Measurements from ENCODE around the gene S1PR4. TPM values are rescaled to one million over a fixed set of nuclear protein-coding genes. Genes with fewer than 3 reads are reported as not detected.

The S1PR4 gene
- total and polyA plus RNA-seq, 2 of the 8 experiments (the other 6 are each of a cell fraction or from before 2014, with no cell fraction given): not detected

DNA sequence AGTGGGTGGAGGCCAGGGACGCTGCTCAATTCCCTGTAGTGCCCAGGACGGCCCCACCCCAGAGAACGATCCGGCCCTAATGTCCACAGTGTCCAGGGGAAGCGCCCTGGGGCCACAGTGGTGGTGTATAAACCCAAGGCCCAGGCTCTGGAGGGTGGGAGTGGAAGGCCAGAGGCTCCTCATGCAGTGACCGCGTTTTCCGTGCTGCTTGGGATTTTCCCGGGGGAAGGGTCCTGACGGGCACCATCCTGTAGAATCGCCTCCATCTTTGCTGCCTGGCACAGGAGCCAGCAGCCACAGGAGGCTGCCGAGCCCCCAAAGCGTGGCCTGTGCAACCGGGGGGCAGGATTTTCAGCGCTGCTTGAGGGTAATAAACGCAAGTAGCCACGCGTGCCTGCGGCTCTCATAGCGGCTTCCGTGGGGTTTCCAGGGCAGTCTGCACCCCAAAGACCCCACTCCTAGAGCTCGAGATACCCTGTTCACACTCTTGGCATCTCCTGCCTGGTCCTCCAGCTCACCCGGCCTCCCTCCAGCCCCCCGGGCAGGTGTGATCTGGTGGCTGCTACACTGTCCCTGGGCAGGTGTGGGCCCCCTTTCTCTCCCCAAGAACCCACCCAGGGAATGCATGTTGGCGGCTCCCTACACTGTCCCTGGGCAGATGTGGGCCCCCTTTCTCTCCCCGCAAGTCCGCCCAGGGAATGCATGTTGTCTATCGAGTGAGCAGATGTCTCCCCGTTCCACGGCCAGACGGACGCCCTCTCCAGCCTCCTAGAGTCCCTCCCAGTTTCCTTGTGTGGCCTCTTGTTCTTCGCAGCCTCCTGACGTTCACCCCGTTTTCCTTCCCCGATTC, 9.3 kb downstream of the S1PR4 start:
- peaks cover 13 to 63% of the 10 kb centered on the region in 2 experiments for H3K79me2 ChIP-seq (ENCODE audit: control insufficient read depth in 1 of 2, insufficient read depth in 2 of 2, low read length in 2 of 2)
- no peak overlapping the region for H2AFZ ChIP-seq (ENCODE audit: low read length)
- no peak overlapping the region for H3K14ac ChIP-seq (ENCODE audit: insufficient read length)
- H3K23ac ChIP-seq (ENCODE audit: insufficient read length): no peak overlapping the region
- H3K4me2 ChIP-seq (ENCODE audit: insufficient read depth in 1 of 2, low read depth in 2 of 2, low read length in 2 of 2): no peak overlapping the region; a peak in 2 of 4 replicates
- no peak for DNase-seq (ENCODE audit: low read depth in 1 of 2, low spot score in 2 of 2)
- H3K79me1 ChIP-seq (ENCODE audit: low read depth, low read length): peaks cover 40% of the 10 kb centered on the region
- no peak overlapping the region; the same call in 1 of the 2 replicates for H3K27ac ChIP-seq (ENCODE audit: low read depth, low read length)
- H2BK12ac ChIP-seq (ENCODE audit: low read depth, low read length): no peak overlapping the region
- peak overlapping the region in 1 of 4 experiments; percentile 84; a peak in 1 of 8 replicates for H3K4me3 ChIP-seq (ENCODE audit: extremely low read depth in 1 of 4, insufficient read depth in 2 of 4, low read depth in 3 of 4, low read length in 4 of 4)
- peaks cover 0 to 3% (median 0%) of the 10 kb centered on the region in 4 experiments; a peak in 2 of 8 replicates for H3K36me3 ChIP-seq (ENCODE audit: control insufficient read depth in 2 of 4, insufficient read depth in 4 of 4, low read length in 3 of 4)
- H3K9me3 ChIP-seq (ENCODE audit: insufficient read depth in 2 of 2, low read depth in 1 of 2, low read length in 1 of 2): no peaks in the 10 kb centered on the region
- no peak overlapping the region for H3K56ac ChIP-seq (replicated peaks; ENCODE audit: insufficient read length, low read depth, low read length)
- peaks cover 8% of the 10 kb centered on the region; the same call in 1 of the 2 replicates for H3K23me2 ChIP-seq (ENCODE audit: low read depth, low read length)
- ChIA-PET POLR2A (ENCODE audit: partially characterized antibody) (interaction anchor here (0.6 to 1.7 kb wide), 2 partner anchors 15 to 1322 kb away, joined by 3 to 4 read pairs; no protein-coding TSS in a partner anchor), CTCF (ENCODE audit: partially characterized antibody) (interaction anchor here (0.9 to 1.7 kb wide), 2 partner anchors 24 to 78 kb away, joined by 3 to 5 read pairs; no protein-coding TSS in a partner anchor)
- H4K20me1 ChIP-seq (replicated peaks in 1 of 2; ENCODE audit: control insufficient read depth in 1 of 2, insufficient read depth in 2 of 2, low read length in 2 of 2): peaks cover 34 to 41% of the 10 kb centered on the region in 2 experiments
- TF ChIP-seq KDM1A (IDR thresholded peaks at IDR 0.05; ENCODE audit: borderline replicate concordance, low read length): no peak
- TF ChIP-seq CHD2 (IDR thresholded peaks at IDR 0.05; ENCODE audit: low read length): no peak
- TF ChIP-seq NANOG (IDR thresholded peaks at IDR 0.05; ENCODE audit: insufficient read depth, low read depth, low read length, poor library complexity, severe bottlenecking): no peak
- TF ChIP-seq POLR2A (IDR thresholded peaks at IDR 0.05; ENCODE audit: control extremely low read depth in 1 of 2, low read depth in 2 of 2, low read length in 2 of 2): no peak
- TF ChIP-seq HDAC2 (IDR thresholded peaks at IDR 0.05; ENCODE audit: borderline replicate concordance in 1 of 2, low read depth in 2 of 2, low read length in 2 of 2): no peak
- no peak for TF ChIP-seq CBX5 (IDR thresholded peaks at IDR 0.05; ENCODE audit: low read depth, low read length)
- no peak for TF ChIP-seq ZNF274 (IDR thresholded peaks at IDR 0.05; ENCODE audit: borderline replicate concordance, extremely low read depth, low read length)
- TF ChIP-seq RNF2 (IDR thresholded peaks at IDR 0.05; ENCODE audit: borderline replicate concordance, low read depth, low read length, missing control alignments, poor library complexity, severe bottlenecking): no peak
- TF ChIP-seq CHD1 (IDR thresholded peaks at IDR 0.05; ENCODE audit: low read depth, low read length): no peak
- no peak for TF ChIP-seq SP2 (IDR thresholded peaks at IDR 0.05; ENCODE audit: low read length)
- no peak overlapping the region for H2BK15ac ChIP-seq (ENCODE audit: low read length)
- no peak for FAIRE-seq
- no peak overlapping the region for H3K18ac ChIP-seq (ENCODE audit: extremely low read depth, low read length)
- no peak overlapping the region for H3K4ac ChIP-seq (replicated peaks; ENCODE audit: insufficient read length, low read depth, low read length)
- no peak overlapping the region for H2BK20ac ChIP-seq (ENCODE audit: low read length)
- no peak overlapping the region for H4K5ac ChIP-seq (ENCODE audit: insufficient read length, low read depth, low read length)
- no peak overlapping the region for H2BK120ac ChIP-seq (replicated peaks; ENCODE audit: low read depth, low read length)
- 93% methylated on average over 27 of the region's 36 CpGs; no CpG with 5 or more reads in 1 of the 2 experiments for WGBS, 2 experiments (ENCODE audit: extremely low coverage in 1 of 2, insufficient coverage in 1 of 2, insufficient read length in 1 of 2, insufficient replicate concordance in 2 of 2, low coverage in 1 of 2, low lambda C conversion rate in 2 of 2, missing lambda C conversion rate in 1 of 2)
- no peak overlapping the region for H2AK5ac ChIP-seq (ENCODE audit: low read depth, low read length)
- H2BK5ac ChIP-seq (ENCODE audit: low read depth, low read length): no peak overlapping the region
- no peak overlapping the region for H4K91ac ChIP-seq (replicated peaks; ENCODE audit: insufficient read length, low read length)
- no peaks in the 10 kb centered on the region for H3K27me3 ChIP-seq (replicated peaks in 1 of 4; ENCODE audit: control insufficient read depth in 3 of 4, extremely low read depth in 1 of 4, insufficient read depth in 3 of 4, low read length in 3 of 4)
- H3K9ac ChIP-seq (replicated peaks in 1 of 4; ENCODE audit: extremely low read depth in 1 of 4, low read depth in 3 of 4, low read length in 3 of 4): no peak overlapping the region
- peak overlapping the region; percentile 36 for H4K8ac ChIP-seq (ENCODE audit: extremely low read depth, insufficient read depth, low read length)
- H3K4me1 ChIP-seq (replicated peaks in 1 of 4; ENCODE audit: control insufficient read depth in 3 of 4, insufficient read depth in 4 of 4, low read length in 3 of 4): peaks cover 0 to 16% (median 10%) of the 10 kb centered on the region in 4 experiments; a peak in 6 of 7 replicates
